SH-SY5Y (cell line): ENCODE results near the gene DSTN.

ENCODE experiments used
- GATA2 ChIP-seq: IDR thresholded peaks from 2 replicates; pipeline ENCODE4 v1.6.1; 2011; ENCODE audit warnings: mild to moderate bottlenecking, low read depth, low read length
- GATA3 ChIP-seq: IDR thresholded peaks from 2 replicates; pipeline ENCODE4 v1.6.1; 2011; ENCODE audit warnings: low read depth, mild to moderate bottlenecking, low read length, moderate library complexity

- TF ChIP-seq GATA2 (no peak), GATA3 (no peak)
Observed at GRCh38 chr20:17586250-17586649, 16.4 kb downstream of the DSTN start.
